HepG2 (cell line): Measurements from ENCODE around the gene ZNF777. TPM values are rescaled to one million over a fixed set of nuclear protein-coding genes. Genes with fewer than 3 reads are reported as not detected.

Experiments
- BCL3 ChIP-seq: sonication (generic); formaldehyde crosslinking; IDR thresholded peaks from 2 replicates; pipeline ENCODE4 v1.5.1; 2020; ENCODE audit warnings: mild to moderate bottlenecking, missing genetic modification reagents, moderate library complexity
- CTCF ChIP-seq: sonication (generic); formaldehyde crosslinking; IDR thresholded peaks from 2 replicates; pipeline ENCODE4 v1.5.0; 2020; ENCODE audit warnings: mild to moderate bottlenecking, missing genetic modification reagents, moderate library complexity
- EP300 ChIP-seq, 3 experiments: sonication (generic) in 1 of 3; formaldehyde crosslinking in 1 of 3; IDR thresholded peaks; 2 replicates each; pipeline versions ENCODE4 v1.5.1 to v1.6.1; 2011 to 2020; ENCODE audit warnings: low read depth in 2 of 3, low read length in 2 of 3, borderline replicate concordance in 1 of 3, improper control_type of control experiment in 1 of 3, mild to moderate bottlenecking in 1 of 3, missing genetic modification reagents in 1 of 3, moderate library complexity in 1 of 3
- FUBP1 ChIP-seq: sonication (generic); formaldehyde crosslinking; IDR thresholded peaks from 2 replicates; pipeline ENCODE4 v1.5.1; 2020; ENCODE audit warnings: missing genetic modification reagents, mild to moderate bottlenecking, borderline replicate concordance
- IKZF1 ChIP-seq: fragments of 450-650 bp; IDR thresholded peaks from 2 replicates; pipeline ENCODE4 v1.7.1; 2016
- JUNB ChIP-seq: sonication (generic); formaldehyde crosslinking; IDR thresholded peaks from 2 replicates; pipeline ENCODE4 v1.8.0; 2022; ENCODE audit warnings: missing genetic modification reagents, mild to moderate bottlenecking, borderline replicate concordance
- KAT8 ChIP-seq: IDR thresholded peaks from 2 replicates; pipeline ENCODE4 v1.6.1; 2016; ENCODE audit warnings: missing genetic modification reagents, missing compliant biosample characterization
- KDM6A ChIP-seq: IDR thresholded peaks from 2 replicates; pipeline ENCODE4 v1.6.1; 2016; ENCODE audit warnings: low read depth
- MBNL3 ChIP-seq: fragments of 250-450 bp; sonication (Bioruptor Pico); conservative IDR thresholded peaks from 2 replicates; pipeline ENCODE4 v1.8.0; 2022; ENCODE audit warnings: mild to moderate bottlenecking, inconsistent platforms
- PATZ1 ChIP-seq: sonication (generic); formaldehyde crosslinking; IDR thresholded peaks from 2 replicates; pipeline ENCODE4 v1.4.0; 2020; ENCODE audit warnings: missing genetic modification reagents
- POLR2A ChIP-seq, 2 experiments: IDR thresholded peaks; 2 replicates each; pipeline ENCODE4 v1.6.1; 2011; ENCODE audit warnings: low read depth in 2 of 2, low read length in 2 of 2, mild to moderate bottlenecking in 1 of 2, moderate library complexity in 1 of 2; ENCODE audit not compliant: insufficient read depth in 1 of 2
- RARG ChIP-seq: sonication (generic); formaldehyde crosslinking; IDR thresholded peaks from 2 replicates; pipeline ENCODE4 v1.4.0; 2020; ENCODE audit warnings: low read depth, mild to moderate bottlenecking, missing genetic modification reagents
- TFDP1 ChIP-seq: IDR thresholded peaks from 2 replicates; pipeline ENCODE4 v1.6.1; 2016; ENCODE audit warnings: missing compliant biosample characterization, missing genetic modification reagents, borderline replicate concordance
- ZNF263 ChIP-seq: sonication (generic); formaldehyde crosslinking; IDR thresholded peaks from 2 replicates; pipeline ENCODE4 v1.4.0; 2020; ENCODE audit warnings: missing genetic modification reagents
- ZNF329 ChIP-seq: sonication (generic); formaldehyde crosslinking; IDR thresholded peaks from 2 replicates; pipeline ENCODE4 v1.9.0; 2021; ENCODE audit warnings: low read depth, mild to moderate bottlenecking, missing genetic modification reagents
- ZNF33B ChIP-seq: sonication (generic); formaldehyde crosslinking; IDR thresholded peaks from 2 replicates; pipeline ENCODE4 v1.5.1; 2020; ENCODE audit warnings: mild to moderate bottlenecking, missing genetic modification reagents
- ZNF513 ChIP-seq: sonication (generic); formaldehyde crosslinking; conservative IDR thresholded peaks from 2 replicates; pipeline ENCODE4 v1.5.0; 2020; ENCODE audit warnings: missing genetic modification reagents
- ZNF543 ChIP-seq: sonication (generic); formaldehyde crosslinking; IDR thresholded peaks from 2 replicates; pipeline ENCODE4 v1.4.0; 2020; ENCODE audit warnings: mild to moderate bottlenecking, missing genetic modification reagents
- ZNF619 ChIP-seq: sonication (generic); formaldehyde crosslinking; IDR thresholded peaks from 2 replicates; pipeline ENCODE4 v1.4.0; 2020; ENCODE audit warnings: mild to moderate bottlenecking, missing genetic modification reagents
- polyA plus RNA-seq, 8 experiments: library from polyadenylated mRNA; depleted of rRNA in 3 of 8; stranded (reverse) in 7 of 8; unstranded in 1 of 8; fragments of >200 nt; fragmentation: Illumina TruSeq in 4 of 8; extraction: Trizol in 4 of 8; gene quantifications; 2 replicates each; pipeline versions ENCODE4 v1.2.1 to v1.2.3, GENCODE V29; 2011 to 2016; ENCODE audit warnings: low read depth in 4 of 8, missing spikeins in 1 of 8, mixed read lengths in 1 of 8; ENCODE audit not compliant: insufficient read depth in 1 of 8
- total RNA-seq, 5 experiments: library from RNA; depleted of rRNA; stranded (reverse); fragments of >200 nt; fragmentation: Illumina TruSeq; extraction: Trizol; gene quantifications; 2 replicates each; pipeline ENCODE4 v1.2.3, GENCODE V29; 2016; ENCODE audit warnings: low read depth in 1 of 5

The ZNF777 gene
- total and polyA plus RNA-seq, 2 of the 13 experiments (the other 11 are each of a cell fraction or from before 2014, with no cell fraction given): 3.8 to 6.0 TPM

GRCh38 chr7:149497467-149498261 is 36.8 kb upstream of the ZNF777 start, which contains the start of gene ZNF746 (continued):
- TF ChIP-seq ZNF513 (CRISPR knock-in tag) (no peak), ZNF263 (no peak), ZNF329 (CRISPR knock-in tag) (no peak), TFDP1 (CRISPR knock-in tag) (peak; percentile 44; the same call in 1 of the 2 replicates), BCL3 (CRISPR knock-in tag) (no peak), KAT8 (no peak), KDM6A (CRISPR knock-in tag) (no peak), ZNF543 (CRISPR knock-in tag) (0 out of 2 replicates have a peak, but pooled peaks have one; percentile 26), ZNF33B (CRISPR knock-in tag) (no peak), FUBP1 (no peak), IKZF1 (no peak), MBNL3 (CRISPR knock-in tag) (no peak), RARG (CRISPR knock-in tag) (no peak), POLR2A (IDR thresholded peaks at IDR 0.05; ENCODE audit: insufficient read depth in 1 of 2, low read depth in 2 of 2, low read length in 2 of 2) (peak in 1 of 2 experiments; percentile 47; a peak in 2 of 4 replicates), EP300 (IDR thresholded peaks at IDR 0.05; ENCODE audit: low read depth in 2 of 2, low read length in 2 of 2) (no peak), EP300 (CRISPR knock-in tag; IDR thresholded peaks at IDR 0.05; ENCODE audit: borderline replicate concordance) (no peak), CTCF (CRISPR knock-in tag) (peak; percentile 76), JUNB (CRISPR knock-in tag) (no peak), PATZ1 (CRISPR knock-in tag) (peak; percentile 29; the same call in 1 of the 2 replicates), ZNF619 (no peak)
